Endothelial cell of umbilical vein (primary cell): ENCODE data around the gene PSMD9. TPM values are rescaled to one million over a fixed set of nuclear protein-coding genes. Genes with fewer than 3 reads are reported as not detected.
"Not testable (repeated sequence)": the region's sequence is repeated elsewhere in the genome, so short reads cannot be mapped to it uniquely, and the experiment has no call there.

Experiments used
- BruUV-seq: library from RNA; stranded (reverse); fragments of 400-500 nt; replicated peaks from 2 replicates; lab custom pipeline; 2021; lab: Mats Ljungman, UMichigan
- CTCF ChIA-PET: fragments of 300-600, 350-600 bp; sonication (Branson Sonifier 250); formaldehyde crosslinking; loops from one replicate; lab custom pipeline; 2021; ENCODE audit warnings: antibody characterized with exemption, inconsistent platforms; lab: Charles Lee
- POLR2A ChIA-PET: fragments of 300-600, 350-600 bp; sonication (Branson Sonifier 250); formaldehyde crosslinking; loops from one replicate; lab custom pipeline; 2021; ENCODE audit warnings: antibody characterized with exemption, inconsistent platforms; lab: Charles Lee
- DNase-seq: peaks from one replicate; pipeline ENCODE4 v3.0.0-alpha.2; 2011; ENCODE audit warnings: low read depth, low spot score
- FAIRE-seq: peaks from 2 replicates; lab custom pipeline; 2011; peaks lifted over from hg19 to GRCh38; lab: Jason Lieb, UNC
- H2AFZ ChIP-seq: 2 replicates; pipeline ENCODE4 v1.6.0; 2012; ENCODE audit warnings: low read depth, low read length, control low read depth, inconsistent platforms
- H3K27ac ChIP-seq: 2 replicates; pipeline ENCODE4 v1.5.1; 2011; ENCODE audit warnings: low read depth, mild to moderate bottlenecking, control low read depth, low read length, moderate library complexity; ENCODE audit not compliant: insufficient read depth
- H3K27me3 ChIP-seq, 2 experiments: 2 replicates each; pipeline versions ENCODE4 v1.6.0 to v1.6.1; 2011; ENCODE audit warnings: low read length in 2 of 2, mixed read lengths in 1 of 2; ENCODE audit not compliant: control insufficient read depth in 2 of 2, insufficient read depth in 2 of 2
- H3K36me3 ChIP-seq, 2 experiments: 2 replicates in 1 of 2; 3 replicates in 1 of 2; pipeline ENCODE4 v1.5.1; 2011; ENCODE audit warnings: low read length in 2 of 2, mild to moderate bottlenecking in 1 of 2, moderate library complexity in 1 of 2; ENCODE audit not compliant: control insufficient read depth in 2 of 2, insufficient read depth in 2 of 2; ENCODE audit errors: extremely low read depth in 1 of 2
- H3K4me1 ChIP-seq: 3 replicates; pipeline ENCODE4 v1.5.1; 2011; ENCODE audit warnings: mild to moderate bottlenecking, low read length; ENCODE audit not compliant: control insufficient read depth, insufficient read depth; ENCODE audit errors: extremely low read depth
- H3K4me2 ChIP-seq: 2 replicates; pipeline ENCODE4 v1.6.1; 2011; ENCODE audit warnings: low read length, control low read depth, mixed read lengths; ENCODE audit not compliant: insufficient read depth
- H3K4me3 ChIP-seq, 3 experiments: fragments of 200-600 bp in 1 of 3; sonication (generic), shearing (Covaris generic) in 1 of 3; replicated peaks in 1 of 3; 2 replicates each; pipeline ENCODE4 v1.5.1; 2011 to 2016; ENCODE audit warnings: control low read depth in 3 of 3, low read length in 3 of 3, mild to moderate bottlenecking in 2 of 3, inconsistent platforms in 1 of 3, low read depth in 1 of 3, moderate library complexity in 1 of 3; ENCODE audit not compliant: insufficient read depth in 1 of 3
- H3K79me2 ChIP-seq: 2 replicates; pipeline ENCODE4 v1.6.0; 2012; ENCODE audit warnings: low read length, inconsistent platforms; ENCODE audit not compliant: control insufficient read depth, insufficient read depth
- H3K9ac ChIP-seq: replicated peaks from 2 replicates; pipeline ENCODE3; 2011; ENCODE audit warnings: low read length, control low read depth; ENCODE audit not compliant: insufficient read depth; ENCODE audit errors: extremely low read depth
- H3K9me1 ChIP-seq: replicated peaks from 3 replicates; pipeline ENCODE4 v1.6.0; 2011; ENCODE audit warnings: mild to moderate bottlenecking, low read length; ENCODE audit not compliant: control insufficient read depth, insufficient read depth; ENCODE audit errors: extremely low read depth
- H3K9me3 ChIP-seq: replicated peaks from 2 replicates; pipeline ENCODE4 v1.5.1; 2012; ENCODE audit warnings: low read length, inconsistent platforms; ENCODE audit not compliant: control insufficient read depth, insufficient read depth
- H4K20me1 ChIP-seq: replicated peaks from 2 replicates; pipeline ENCODE3; 2011; ENCODE audit warnings: mild to moderate bottlenecking, low read length; ENCODE audit not compliant: control insufficient read depth, insufficient read depth; ENCODE audit errors: extremely low read depth
- CTCF ChIP-seq, 2 donors: IDR thresholded peaks; 1 replicate in 1 of 2; 2 replicates in 1 of 2; pipeline ENCODE4 v1.5.1; 2011; ENCODE audit warnings: low read length in 2 of 2, mild to moderate bottlenecking in 2 of 2, moderate library complexity in 2 of 2, control low read depth in 1 of 2, inconsistent platforms in 1 of 2, low read depth in 1 of 2; ENCODE audit not compliant: insufficient read depth in 1 of 2; ENCODE audit errors: extremely low read depth in 1 of 2
- EZH2 ChIP-seq: IDR thresholded peaks from 2 replicates; pipeline ENCODE4 v1.6.1; 2012; ENCODE audit warnings: borderline replicate concordance, low read depth, mild to moderate bottlenecking, moderate library complexity, low read length, inconsistent platforms; ENCODE audit not compliant: severe bottlenecking
- FOS ChIP-seq: IDR thresholded peaks from 2 replicates; pipeline ENCODE4 v1.6.1; 2011; ENCODE audit warnings: mild to moderate bottlenecking, low read length, moderate library complexity, borderline replicate concordance; ENCODE audit not compliant: insufficient read depth
- GATA2 ChIP-seq: IDR thresholded peaks from 2 replicates; pipeline ENCODE4 v1.7.0; 2011; ENCODE audit warnings: low read depth, mild to moderate bottlenecking, moderate library complexity, mixed read lengths, low read length; ENCODE audit not compliant: insufficient read length, insufficient read depth
- JUN ChIP-seq: IDR thresholded peaks from 2 replicates; pipeline ENCODE4 v1.6.1; 2011; ENCODE audit warnings: borderline replicate concordance, low read depth; ENCODE audit not compliant: insufficient read length, insufficient read depth
- MAX ChIP-seq: IDR thresholded peaks from 2 replicates; pipeline ENCODE4 v1.6.1; 2011; ENCODE audit not compliant: insufficient read depth, insufficient read length
- MYC ChIP-seq: IDR thresholded peaks from one replicate; pipeline ENCODE4 v1.6.1; 2011; ENCODE audit warnings: mild to moderate bottlenecking, low read depth, low read length
- POLR2A ChIP-seq: IDR thresholded peaks from 2 replicates; pipeline ENCODE4 v1.6.1; 2012; ENCODE audit warnings: low read depth, mild to moderate bottlenecking, control low read depth, low read length
- POLR2AphosphoS5 ChIP-seq: IDR thresholded peaks from 2 replicates; pipeline ENCODE4 v1.6.1; 2012; ENCODE audit warnings: low read depth, mild to moderate bottlenecking, control low read depth, low read length, moderate library complexity; ENCODE audit not compliant: insufficient read depth
- dilution Hi-C: fragments of 300-500 bp; cut with MboI; formaldehyde crosslinking; loops from one replicate; pipeline ENCODE4 v1.15.0; 2019; ENCODE audit warnings: low sequenced_read_pairs; ENCODE audit not compliant: extremely low pct_ligation_motif_present
- intact Hi-C: fragments of 100-400 bp; cut with micrococcal nuclease; formaldehyde crosslinking; loops from one replicate; pipeline ENCODE4 v1.10.0; 2022
- polyA plus RNA-seq, 4 experiments: library from polyadenylated mRNA; depleted of rRNA in 3 of 4; stranded (reverse) in 3 of 4; unstranded in 1 of 4; fragments of >200 nt; gene quantifications; 2 replicates each; pipeline versions ENCODE4 v1.2.1 to v1.2.3, GENCODE V29; 2011 to 2012; ENCODE audit warnings: missing spikeins in 1 of 4
- total RNA-seq: library from RNA; stranded (reverse); gene quantifications from 2 replicates; pipeline ENCODE4 v1.2.3, GENCODE V29; 2021

PSMD9 gene
- total and polyA plus RNA-seq, 2 donors (not counting 3 experiments of a cell fraction or from before 2014, with no cell fraction given) = 69.2 to 118 TPM

GRCh38 chr12:121849665-121850064 lies 38.9 kb upstream of the PSMD9 start:
- no peaks in the 10 kb centered on the region for H3K9me1 ChIP-seq
- no peak for FAIRE-seq

GRCh38 chr12:121852392-121852791 lies 36.2 kb upstream of the PSMD9 start:
- H3K4me1 ChIP-seq, DNase-seq, H2AFZ ChIP-seq, H3K4me2 ChIP-seq, H3K27me3 ChIP-seq, BruUV-seq, H3K27ac ChIP-seq, H3K9me1 ChIP-seq, H4K20me1 ChIP-seq, H3K79me2 ChIP-seq, FAIRE-seq, H3K9me3 ChIP-seq, intact Hi-C loops, dilution Hi-C loops, H3K36me3 ChIP-seq, POLR2A ChIA-PET, H3K4me3 ChIP-seq, H3K9ac ChIP-seq: not testable (repeated sequence)
- CTCF ChIA-PET = interaction anchor here (0.9 to 1.4 kb wide), 2 partner anchors 9 to 40 kb away, joined by 3 read pairs; no protein-coding TSS in a partner anchor

More at GRCh38 chr12:121849665-121850064, 38.9 kb upstream of the PSMD9 start:
- H3K4me1 ChIP-seq = no peaks in the 10 kb centered on the region
- H3K4me3 ChIP-seq = no peak overlapping the region
- ChIA-PET CTCF (interaction anchor here (0.7 kb wide), 1 partner anchor 143 kb away, joined by 3 read pairs; no protein-coding TSS in a partner anchor), POLR2A (no interaction called here)
- dilution Hi-C loops (no loop called here), intact Hi-C loops (no loop called here)
- TF ChIP-seq POLR2AphosphoS5 (no peak), GATA2 (no peak), FOS (no peak), MYC (no peak), CTCF (IDR thresholded peaks at IDR 0.05; ENCODE audit: extremely low read depth in 1 of 2, insufficient read depth in 1 of 2, low read depth in 1 of 2, low read length in 2 of 2) (no peak), POLR2A (no peak), JUN (no peak), MAX (no peak), EZH2 (no peak)
- no peaks in the 10 kb centered on the region for H3K36me3 ChIP-seq
- H3K79me2 ChIP-seq = no peaks in the 10 kb centered on the region
- no peak overlapping the region for H2AFZ ChIP-seq
- no peaks in the 10 kb centered on the region for H3K27me3 ChIP-seq
- BruUV-seq = no TSS peak
- H3K4me2 ChIP-seq = no peak overlapping the region
- no peak for DNase-seq
- no peaks in the 10 kb centered on the region for H4K20me1 ChIP-seq
- no peaks in the 10 kb centered on the region for H3K9me3 ChIP-seq
- H3K9ac ChIP-seq = no peak overlapping the region
- H3K27ac ChIP-seq = no peak overlapping the region
